ENCODE data around the gene CTNNA2.

The CTNNA2 gene

GRCh38 chr2:80168037-80168436 lies 655.2 kb downstream of the CTNNA2 start:
- no peaks in the 10 kb centered on the region for H3K4me1 Mint-ChIP-seq
- no peaks in the 10 kb centered on the region for H3K27me3 Mint-ChIP-seq (ENCODE audit: low read depth)
- no peaks in the 10 kb centered on the region for H3K9me3 Mint-ChIP-seq
- no peak for TF ChIP-seq CTCF (IDR thresholded peaks at IDR 0.05; ENCODE audit: unreplicated experiment in 3 of 3)
- no peaks in the 10 kb centered on the region for H3K36me3 Mint-ChIP-seq (ENCODE audit: low read depth)
- no peak overlapping the region for H3K4me3 Mint-ChIP-seq
- no peak overlapping the region for H3K27ac Mint-ChIP-seq

GRCh38 chr2:80168801-80169200 lies 656.0 kb downstream of the CTNNA2 start:
- Mint-ChIP-seq H3K27me3 (ENCODE audit: low read depth) (no peaks in the 10 kb centered on the region), H3K4me3 (no peak overlapping the region), H3K4me1 (no peaks in the 10 kb centered on the region), H3K9me3 (no peaks in the 10 kb centered on the region), H3K27ac (no peak overlapping the region), H3K36me3 (ENCODE audit: low read depth) (no peaks in the 10 kb centered on the region)
- no peak for TF ChIP-seq CTCF (IDR thresholded peaks at IDR 0.05; ENCODE audit: unreplicated experiment in 3 of 3)

GRCh38 chr2:80169811-80170594 lies 657.2 kb downstream of the CTNNA2 start:
- no peaks in the 10 kb centered on the region for H3K9me3 Mint-ChIP-seq
- H3K4me1 Mint-ChIP-seq = no peaks in the 10 kb centered on the region
- H3K27me3 Mint-ChIP-seq (ENCODE audit: low read depth) = no peaks in the 10 kb centered on the region
- H3K4me3 Mint-ChIP-seq = no peak overlapping the region
- H3K36me3 Mint-ChIP-seq (ENCODE audit: low read depth) = no peaks in the 10 kb centered on the region
- TF ChIP-seq CTCF (IDR thresholded peaks at IDR 0.05; ENCODE audit: unreplicated experiment in 3 of 3) = no peak
- no peak overlapping the region for H3K27ac Mint-ChIP-seq

GRCh38 chr2:80185091-80185490 lies 672.2 kb downstream of the CTNNA2 start:
- Mint-ChIP-seq H3K27me3 (ENCODE audit: low read depth) (no peaks in the 10 kb centered on the region), H3K9me3 (peaks cover 17% of the 10 kb centered on the region), H3K4me1 (peaks cover 22% of the 10 kb centered on the region), H3K36me3 (ENCODE audit: low read depth) (peaks cover 5% of the 10 kb centered on the region), H3K4me3 (no peak overlapping the region), H3K27ac (no peak overlapping the region)
- TF ChIP-seq CTCF (IDR thresholded peaks at IDR 0.05; ENCODE audit: unreplicated experiment in 3 of 3) = no peak

- Mint-ChIP-seq H3K9me3 (peaks cover 8% of the 10 kb centered on the region), H3K4me3 (no peak overlapping the region), H3K27me3 (ENCODE audit: low read depth) (no peaks in the 10 kb centered on the region), H3K27ac (no peak overlapping the region), H3K4me1 (peaks cover 30% of the 10 kb centered on the region), H3K36me3 (ENCODE audit: low read depth) (no peaks in the 10 kb centered on the region)
- TF ChIP-seq CTCF (IDR thresholded peaks at IDR 0.05; ENCODE audit: unreplicated experiment in 3 of 3) = no peak
Measured at GRCh38 chr2:80186262-80186661, 673.4 kb downstream of the CTNNA2 start.

- peaks cover 3% of the 10 kb centered on the region for H3K9me3 Mint-ChIP-seq
- no peaks in the 10 kb centered on the region for H3K36me3 Mint-ChIP-seq (ENCODE audit: low read depth)
- H3K4me1 Mint-ChIP-seq = peaks cover 34% of the 10 kb centered on the region
- no peaks in the 10 kb centered on the region for H3K27me3 Mint-ChIP-seq (ENCODE audit: low read depth)
- no peak for TF ChIP-seq CTCF (IDR thresholded peaks at IDR 0.05; ENCODE audit: unreplicated experiment in 3 of 3)
- no peak overlapping the region for H3K4me3 Mint-ChIP-seq
- H3K27ac Mint-ChIP-seq = no peak overlapping the region
Measured at GRCh38 chr2:80187156-80187555, 674.3 kb downstream of the CTNNA2 start.

All from nephron (organoid).